SK-N-SH (cell line): Measurements from ENCODE around the gene ABR. TPM values are rescaled to one million over a fixed set of nuclear protein-coding genes. Genes with fewer than 3 reads are reported as not detected.

Experiments used
- CTCF ChIA-PET: fragments of 300-600, 350-600 bp; formaldehyde crosslinking; extraction: SDS; loops from one replicate; lab custom pipeline; 2021; lab: Yijun Ruan, JAX
- POLR2A ChIA-PET: fragments of 350-600 bp; sonication (Branson Sonifier 250); formaldehyde crosslinking; extraction: SDS; loops from one replicate; lab custom pipeline; 2020; ENCODE audit warnings: antibody characterized with exemption, inconsistent platforms; lab: Yijun Ruan, JAX
- DNase-seq: peaks from one replicate; pipeline ENCODE4 v3.0.0; 2012
- H2AFZ ChIP-seq: fragments of 200-600 bp; sonication (generic); 2 replicates; pipeline ENCODE4 v1.8.1; 2016; ENCODE audit warnings: antibody characterized with exemption, mild to moderate bottlenecking, low read depth
- H3F3A ChIP-seq: fragments of 200-600 bp; sonication (generic); replicated peaks from 2 replicates; pipeline ENCODE3; 2016; ENCODE audit warnings: antibody characterized with exemption, mild to moderate bottlenecking; ENCODE audit not compliant: insufficient read depth
- H3K27ac ChIP-seq, 2 experiments: fragments of 200-500 bp in 1 of 2; fragments of 200-600 bp in 1 of 2; sonication (Bioruptor generic) in 1 of 2; sonication (generic), shearing (Covaris generic) in 1 of 2; 2 replicates each; pipeline versions ENCODE4 v1.5.1 to v1.6.1; 2014 to 2016; ENCODE audit warnings: low read depth in 2 of 2, inconsistent platforms in 1 of 2, low read length in 1 of 2, mild to moderate bottlenecking in 1 of 2, mixed read lengths in 1 of 2
- H3K27me3 ChIP-seq: fragments of 200-600 bp; sonication (generic), shearing (Covaris generic); 2 replicates; pipeline ENCODE4 v1.6.1; 2016; ENCODE audit warnings: mixed run types; ENCODE audit not compliant: insufficient read depth
- H3K36me3 ChIP-seq, 2 experiments: fragments of 200-500 bp in 1 of 2; fragments of 200-600 bp in 1 of 2; sonication (Bioruptor generic) in 1 of 2; sonication (generic) in 1 of 2; replicated peaks in 1 of 2; 2 replicates each; pipeline versions ENCODE3 to v1.5.1; 2014 to 2016; ENCODE audit warnings: low read length in 1 of 2, mild to moderate bottlenecking in 1 of 2; ENCODE audit not compliant: insufficient read depth in 2 of 2, control insufficient read depth in 1 of 2
- H3K4me1 ChIP-seq, 2 experiments: fragments of 200-500 bp in 1 of 2; fragments of 200-600 bp in 1 of 2; sonication (Bioruptor generic) in 1 of 2; sonication (generic), shearing (Covaris generic) in 1 of 2; 2 replicates each; pipeline versions ENCODE4 v1.5.1 to v1.6.1; 2014 to 2016; ENCODE audit warnings: low read depth in 1 of 2, low read length in 1 of 2, mixed run types in 1 of 2; ENCODE audit not compliant: insufficient read depth in 2 of 2, control insufficient read depth in 1 of 2
- H3K4me2 ChIP-seq: fragments of 200-600 bp; sonication (generic), shearing (Covaris generic); 2 replicates; pipeline ENCODE4 v1.6.1; 2017; ENCODE audit warnings: mixed run types
- H3K4me3 ChIP-seq, 2 experiments: fragments of 200-500 bp in 1 of 2; fragments of 200-600 bp in 1 of 2; sonication (Bioruptor generic) in 1 of 2; sonication (generic), shearing (Covaris generic) in 1 of 2; 2 replicates each; pipeline versions ENCODE4 v1.5.1 to v1.8.1; 2014 to 2016; ENCODE audit warnings: low read depth in 2 of 2, inconsistent platforms in 1 of 2, low read length in 1 of 2, mild to moderate bottlenecking in 1 of 2, mixed read lengths in 1 of 2, moderate library complexity in 1 of 2
- H3K79me2 ChIP-seq: fragments of 200-600 bp; sonication (generic); 2 replicates; pipeline ENCODE4 v1.8.1; 2017; ENCODE audit warnings: mild to moderate bottlenecking; ENCODE audit not compliant: insufficient read depth
- H3K9ac ChIP-seq: fragments of 200-600 bp; sonication (generic); 2 replicates; pipeline ENCODE4 v1.6.1; 2017; ENCODE audit warnings: mixed run types
- H3K9me2 ChIP-seq: fragments of 200-600 bp; sonication (generic); 2 replicates; pipeline ENCODE4 v1.6.1; 2017; ENCODE audit warnings: mixed run types
- H3K9me3 ChIP-seq: fragments of 200-600 bp; sonication (generic); 2 replicates; pipeline ENCODE4 v1.6.1; 2017; ENCODE audit warnings: mixed run types, mild to moderate bottlenecking, moderate library complexity
- H4K20me1 ChIP-seq: fragments of 200-600 bp; sonication (generic); 2 replicates; pipeline ENCODE4 v1.6.1; 2017; ENCODE audit warnings: mild to moderate bottlenecking, mixed run types; ENCODE audit not compliant: insufficient read depth
- CHD2 ChIP-seq: fragments of 150-350 bp; IDR thresholded peaks from 2 replicates; pipeline ENCODE4 v1.6.1; 2018; ENCODE audit warnings: low read length; ENCODE audit not compliant: partially characterized antibody
- ELF1 ChIP-seq: IDR thresholded peaks from 2 replicates; pipeline ENCODE4 v1.4.0; 2012
- EP300 ChIP-seq, 2 experiments: IDR thresholded peaks; 2 replicates each; pipeline versions ENCODE4 v1.4.0 to v1.6.1; 2012; ENCODE audit warnings: borderline replicate concordance in 1 of 2, low read depth in 1 of 2, low read length in 1 of 2
- EZH2phosphoT487 ChIP-seq: fragments of 200-600 bp; sonication (generic); IDR thresholded peaks from 2 replicates; pipeline ENCODE4 v1.6.1; 2017; ENCODE audit warnings: low read depth, mixed run types, mild to moderate bottlenecking, antibody characterized with exemption, moderate library complexity, borderline replicate concordance
- FOXJ3 ChIP-seq: sonication (generic); formaldehyde crosslinking; IDR thresholded peaks from 2 replicates; pipeline ENCODE4 v1.5.1; 2020; ENCODE audit warnings: mild to moderate bottlenecking, missing genetic modification reagents
- GABPA ChIP-seq: IDR thresholded peaks from 2 replicates; pipeline ENCODE4 v1.4.0; 2012; ENCODE audit warnings: low read depth, mild to moderate bottlenecking
- GATA2 ChIP-seq: sonication (generic); formaldehyde crosslinking; IDR thresholded peaks from 2 replicates; pipeline ENCODE4 v1.5.0; 2020; ENCODE audit warnings: mild to moderate bottlenecking, missing genetic modification reagents
- MXI1 ChIP-seq: IDR thresholded peaks from 2 replicates; pipeline ENCODE4 v1.6.1; 2012; ENCODE audit warnings: mild to moderate bottlenecking, low read depth, low read length, improper control_type of control experiment
- NFIC ChIP-seq: IDR thresholded peaks from 2 replicates; pipeline ENCODE4 v1.4.0; 2012; ENCODE audit warnings: borderline replicate concordance
- PBX3 ChIP-seq: IDR thresholded peaks from 2 replicates; pipeline ENCODE4; 2012
- POLR2AphosphoS5 ChIP-seq: IDR thresholded peaks from 2 replicates; pipeline ENCODE4 v1.6.1; 2012; ENCODE audit warnings: low read depth, low read length
- RAD21 ChIP-seq: IDR thresholded peaks from 2 replicates; pipeline ENCODE4 v1.6.1; 2012; ENCODE audit warnings: mild to moderate bottlenecking, low read length
- RFX5 ChIP-seq: IDR thresholded peaks from 2 replicates; pipeline ENCODE4 v1.6.1; 2012; ENCODE audit warnings: mild to moderate bottlenecking, improper control_type of control experiment, low read length
- RXRA ChIP-seq: IDR thresholded peaks from 2 replicates; pipeline ENCODE4 v1.4.0; 2012; ENCODE audit warnings: low read depth, mild to moderate bottlenecking, borderline replicate concordance
- SMC3 ChIP-seq: IDR thresholded peaks from 2 replicates; pipeline ENCODE4 v1.6.1; 2012; ENCODE audit warnings: low read depth, low read length, improper control_type of control experiment
- TAF1 ChIP-seq: IDR thresholded peaks from 2 replicates; pipeline ENCODE4 v1.6.1; 2012; ENCODE audit warnings: low read depth, mild to moderate bottlenecking, low read length, moderate library complexity, borderline replicate concordance
- TCF12 ChIP-seq: IDR thresholded peaks from 2 replicates; pipeline ENCODE4 v1.4.0; 2012
- USF1 ChIP-seq: IDR thresholded peaks from 2 replicates; pipeline ENCODE4 v1.4.0; 2012; ENCODE audit warnings: low read depth, borderline replicate concordance
- USF2 ChIP-seq: fragments of 150-350 bp; IDR thresholded peaks from 2 replicates; pipeline ENCODE4 v1.6.1; 2017; ENCODE audit warnings: antibody characterized with exemption, low read length, low read depth, borderline replicate concordance
- ZBTB33 ChIP-seq: IDR thresholded peaks from 2 replicates; pipeline ENCODE4 v1.4.0; 2012; ENCODE audit warnings: low read depth, borderline replicate concordance
- WGBS: methylation state at CpG from one replicate; pipeline ENCODE4 v1.1.6; 2017; ENCODE audit warnings: low lambda C conversion rate; 5-methylcytosine and 5-hydroxymethylcytosine counted together
- polyA plus RNA-seq, 3 experiments: library from polyadenylated mRNA; depleted of rRNA; stranded (reverse); fragments of >200 nt; gene quantifications; 2 replicates each; pipeline ENCODE4 v1.2.3, GENCODE V29; 2012

Gene ABR
- polyA plus RNA-seq, 1 of the 3 experiments (the other 2 are of a cell fraction): 117 TPM

GRCh38 chr17:998111-998510 lies 181.7 kb downstream of the ABR start:
- WGBS: 27% methylated on average over 2 of the region's 2 CpGs
- CTCF ChIA-PET: interaction anchor here (0.8 to 6.5 kb wide), 7 partner anchors 17 to 202 kb away, joined by 3 to 69 read pairs (median 5); partner anchors contain the start of gene NXN
- H3K36me3 ChIP-seq: peaks cover 28 to 30% of the 10 kb centered on the region in 2 experiments
- peaks cover 24% of the 10 kb centered on the region for H3K79me2 ChIP-seq
- H3K4me1 ChIP-seq: peaks cover 14 to 26% of the 10 kb centered on the region in 2 experiments; a peak in 3 of 4 replicates
- no peaks in the 10 kb centered on the region for H3K27me3 ChIP-seq
- peaks cover 35% of the 10 kb centered on the region for H3F3A ChIP-seq
- DNase-seq: no peak
- no peak overlapping the region for H3K27ac ChIP-seq
- H3K9me2 ChIP-seq: no peaks in the 10 kb centered on the region
- H2AFZ ChIP-seq: no peak overlapping the region
- no peaks in the 10 kb centered on the region for H3K9me3 ChIP-seq
- peak overlapping the region; percentile 89; the same call in 1 of the 2 replicates for H3K9ac ChIP-seq
- POLR2A ChIA-PET: no interaction called here
- H4K20me1 ChIP-seq: peaks cover 40% of the 10 kb centered on the region
- peak overlapping the region; percentile 84 for H3K4me2 ChIP-seq
- TF ChIP-seq TAF1: no peak
- TF ChIP-seq NFIC: no peak
- TF ChIP-seq ELF1: no peak
- TF ChIP-seq ZBTB33: no peak
- TF ChIP-seq POLR2AphosphoS5: 0 out of 2 replicates have a peak, but pooled peaks have one; percentile 31
- TF ChIP-seq GABPA: no peak
- TF ChIP-seq MXI1: no peak
- peak overlapping the region; percentile 68 to 99 for H3K4me3 ChIP-seq

GRCh38 chr17:996554-997344 lies 183.0 kb downstream of the ABR start, which contains the start of gene TIMM22:
Gene TIMM22 (plus strand): TSS chr17:997129. CDS start chr17:997143, 14 bp downstream.
- H3K79me2 ChIP-seq: peaks cover 24% of the 10 kb centered on the region
- peak within 1 kb of the TSS; percentile 89 for H3K9ac ChIP-seq
- DNase-seq: peak; percentile 96
- under 1% methylated on average over 28 of the region's 71 CpGs for WGBS
- peaks cover 22% of the 10 kb centered on the region for H3F3A ChIP-seq
- H3K4me2 ChIP-seq: peak within 1 kb of the TSS; percentile 84
- no peaks in the 10 kb centered on the region for H3K9me2 ChIP-seq
- peaks cover 28% of the 10 kb centered on the region for H4K20me1 ChIP-seq
- peaks cover 20 to 21% of the 10 kb centered on the region in 2 experiments for H3K36me3 ChIP-seq
- ChIA-PET CTCF (interaction anchor here (0.6 to 6.5 kb wide), 37 partner anchors 8 to 584 kb away, joined by 3 to 69 read pairs (median 4); partner anchors contain the start of genes GLOD4, MRM3, NXN and VPS53), POLR2A (interaction anchor here (0.9 kb wide), 1 partner anchor 263 kb away, joined by 5 read pairs; no protein-coding TSS in a partner anchor)
- no peaks in the 10 kb centered on the region for H3K27me3 ChIP-seq
- H3K9me3 ChIP-seq: no peaks in the 10 kb centered on the region
- H2AFZ ChIP-seq: peak within 1 kb of the TSS; percentile 96
- H3K4me1 ChIP-seq: peaks cover 12 to 15% of the 10 kb centered on the region in 2 experiments; a peak in 3 of 4 replicates
- H3K4me3 ChIP-seq: peak within 1 kb of the TSS; percentile 68 to 99
- H3K27ac ChIP-seq: peak within 1 kb of the TSS; percentile 87 to 92
- TF ChIP-seq GABPA: peak; percentile 48; the same call in 1 of the 2 replicates
- no peak; the same call in 1 of the 2 replicates for TF ChIP-seq TCF12
- TF ChIP-seq RXRA: no peak
- TF ChIP-seq EZH2phosphoT487: no peak
- TF ChIP-seq SMC3: peak; percentile 63
- peak; percentile 54; the same call in 1 of the 2 replicates for TF ChIP-seq ELF1
- TF ChIP-seq NFIC: no peak
- TF ChIP-seq CHD2: peak; percentile 97
- no peak for TF ChIP-seq FOXJ3 (CRISPR knock-in tag)
- TF ChIP-seq EP300 (IDR thresholded peaks at IDR 0.05; ENCODE audit: borderline replicate concordance in 1 of 2, low read depth in 1 of 2, low read length in 1 of 2): peak; percentile 88 to 95
- peak; percentile 46; the same call in 1 of the 2 replicates for TF ChIP-seq USF2
- TF ChIP-seq USF1: peak; percentile 87
- TF ChIP-seq GATA2: peak; percentile 68
- no peak; the same call in 1 of the 2 replicates for TF ChIP-seq PBX3
- TF ChIP-seq RAD21: peak; percentile 77
- TF ChIP-seq RFX5: no peak
